BE2C (cell line): Measurements from ENCODE around the gene AUTS2.
A peak's percentile ranks its signal among the peaks of the same experiment; 100 is the strongest.

Experiments used
- DNase-seq: peaks from one replicate; pipeline ENCODE4 v3.0.0-alpha.2; 2020
- H3K27me3 ChIP-seq: fragments of 250-450 bp; sonication (Bioruptor Pico); 2 replicates; pipeline ENCODE4 v1.5.1; 2020; ENCODE audit warnings: mild to moderate bottlenecking
- H3K36me3 ChIP-seq: fragments of 250-450 bp; sonication (Bioruptor Pico); 2 replicates; pipeline ENCODE4 v1.5.1; 2020; ENCODE audit warnings: mild to moderate bottlenecking
- H3K4me1 ChIP-seq: fragments of 250-450 bp; sonication (Bioruptor Pico); 2 replicates; pipeline ENCODE4 v1.5.1; 2020
- H3K4me3 ChIP-seq: 2 replicates; pipeline ENCODE4 v1.5.1; 2011; ENCODE audit warnings: low read depth, low read length
- H3K9me3 ChIP-seq: fragments of 250-450 bp; sonication (Bioruptor Pico); 2 replicates; pipeline ENCODE4 v1.5.1; 2020
- TF ChIP-seq, protein P1 (sequence below): IDR thresholded peaks from 2 replicates; pipeline ENCODE4 v1.5.1; 2012; ENCODE audit warnings: mild to moderate bottlenecking, low read depth, low read length

The AUTS2 gene

GRCh38 chr7:69677881-69678493 lies 79.7 kb downstream of the AUTS2 start:
- Histone ChIP-seq H3K27me3 (no peaks in the 10 kb centered on the region), H3K9me3 (no peaks in the 10 kb centered on the region), H3K4me3 (no peak overlapping the region), H3K4me1 (peaks cover 26% of the 10 kb centered on the region), H3K36me3 (no peaks in the 10 kb centered on the region)
- TF ChIP-seq, protein P1, sequence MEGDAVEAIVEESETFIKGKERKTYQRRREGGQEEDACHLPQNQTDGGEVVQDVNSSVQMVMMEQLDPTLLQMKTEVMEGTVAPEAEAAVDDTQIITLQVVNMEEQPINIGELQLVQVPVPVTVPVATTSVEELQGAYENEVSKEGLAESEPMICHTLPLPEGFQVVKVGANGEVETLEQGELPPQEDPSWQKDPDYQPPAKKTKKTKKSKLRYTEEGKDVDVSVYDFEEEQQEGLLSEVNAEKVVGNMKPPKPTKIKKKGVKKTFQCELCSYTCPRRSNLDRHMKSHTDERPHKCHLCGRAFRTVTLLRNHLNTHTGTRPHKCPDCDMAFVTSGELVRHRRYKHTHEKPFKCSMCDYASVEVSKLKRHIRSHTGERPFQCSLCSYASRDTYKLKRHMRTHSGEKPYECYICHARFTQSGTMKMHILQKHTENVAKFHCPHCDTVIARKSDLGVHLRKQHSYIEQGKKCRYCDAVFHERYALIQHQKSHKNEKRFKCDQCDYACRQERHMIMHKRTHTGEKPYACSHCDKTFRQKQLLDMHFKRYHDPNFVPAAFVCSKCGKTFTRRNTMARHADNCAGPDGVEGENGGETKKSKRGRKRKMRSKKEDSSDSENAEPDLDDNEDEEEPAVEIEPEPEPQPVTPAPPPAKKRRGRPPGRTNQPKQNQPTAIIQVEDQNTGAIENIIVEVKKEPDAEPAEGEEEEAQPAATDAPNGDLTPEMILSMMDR = no peak
- DNase-seq = peak; percentile 28

GRCh38 chr7:69678494-69679187 lies 80.4 kb downstream of the AUTS2 start:
- H3K4me1 ChIP-seq = peaks cover 23% of the 10 kb centered on the region
- H3K4me3 ChIP-seq = no peak overlapping the region
- TF ChIP-seq, protein P1 = no peak
- H3K36me3 ChIP-seq = no peaks in the 10 kb centered on the region
- H3K9me3 ChIP-seq = no peaks in the 10 kb centered on the region
- no peaks in the 10 kb centered on the region for H3K27me3 ChIP-seq
- no peak for DNase-seq

DNA sequence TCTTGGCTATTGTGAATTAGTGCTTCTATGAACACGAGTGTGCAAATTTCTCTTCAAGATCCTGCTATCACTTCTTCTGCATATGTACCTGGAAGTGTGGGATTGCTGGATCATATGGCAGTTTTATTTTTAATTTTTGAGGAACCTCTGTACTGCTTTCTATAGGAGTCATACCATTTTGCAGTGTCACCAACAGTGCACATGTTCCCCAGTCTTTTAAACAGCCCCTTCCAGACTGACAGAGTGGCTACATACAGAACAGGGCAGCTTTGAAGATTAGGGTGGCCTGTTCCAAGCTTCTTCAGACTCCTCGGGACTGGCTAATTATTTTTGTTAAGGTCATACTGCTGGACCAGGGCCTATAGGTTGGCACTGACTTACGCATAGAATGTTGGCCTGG lies 82.9 kb downstream of the AUTS2 start:
- no peaks in the 10 kb centered on the region for H3K27me3 ChIP-seq
- TF ChIP-seq, protein P1 = no peak
- no peak overlapping the region for H3K4me3 ChIP-seq
- DNase-seq = no peak
- H3K36me3 ChIP-seq = no peaks in the 10 kb centered on the region
- H3K9me3 ChIP-seq = no peaks in the 10 kb centered on the region
- peaks cover 27% of the 10 kb centered on the region for H3K4me1 ChIP-seq

DNA sequence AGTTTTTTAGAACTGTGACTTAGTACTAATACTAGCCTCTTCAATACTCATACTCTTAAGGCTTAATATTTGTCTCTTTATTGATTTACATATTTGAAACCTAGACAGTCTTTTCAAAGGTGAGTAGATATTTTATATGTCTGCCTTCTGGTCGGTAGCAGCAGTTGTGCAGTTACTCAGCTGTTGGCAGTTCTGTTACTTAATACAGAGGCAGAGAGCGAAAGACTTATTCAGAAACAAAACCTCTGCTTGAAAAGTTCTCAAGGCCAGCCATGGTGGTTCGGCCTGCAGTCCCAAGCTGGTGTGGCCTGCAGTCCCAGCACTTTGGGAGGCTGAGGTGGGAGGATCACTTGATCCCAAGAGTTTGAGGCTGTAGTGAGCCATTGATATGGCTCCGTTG lies 84.2 kb downstream of the AUTS2 start:
- TF ChIP-seq, protein P1 = no peak
- Histone ChIP-seq H3K36me3 (no peaks in the 10 kb centered on the region), H3K27me3 (no peaks in the 10 kb centered on the region), H3K4me1 (peaks cover 19% of the 10 kb centered on the region), H3K4me3 (no peak overlapping the region), H3K9me3 (no peaks in the 10 kb centered on the region)
- DNase-seq = no peak

DNA sequence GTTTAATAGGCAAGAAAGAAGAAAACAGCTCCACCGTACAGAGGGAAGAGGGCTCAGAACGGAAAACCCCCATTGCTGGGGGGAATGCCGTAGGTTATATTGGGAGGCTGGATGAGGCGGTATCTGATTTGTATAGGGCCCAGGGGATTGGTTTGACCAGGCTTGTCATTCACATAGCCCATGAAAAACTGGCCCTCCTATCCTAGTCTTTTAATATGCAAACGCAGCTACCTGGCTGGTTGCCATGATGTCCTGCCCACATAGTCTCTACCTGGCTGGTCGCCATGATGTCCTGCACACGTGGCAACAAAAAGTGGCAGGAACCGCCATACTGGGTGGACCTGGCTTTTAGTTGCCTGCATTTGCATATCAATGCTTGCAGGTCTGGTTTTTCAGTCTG lies 84.7 kb downstream of the AUTS2 start:
- peaks cover 18% of the 10 kb centered on the region for H3K4me1 ChIP-seq
- TF ChIP-seq, protein P1 = no peak
- no peaks in the 10 kb centered on the region for H3K9me3 ChIP-seq
- DNase-seq = peak; percentile 36
- no peak overlapping the region for H3K4me3 ChIP-seq
- no peaks in the 10 kb centered on the region for H3K27me3 ChIP-seq
- H3K36me3 ChIP-seq = no peaks in the 10 kb centered on the region
